Right kidney (tissue), 1 donor: ENCODE results near the gene ZIC5.

ENCODE experiments used
- DNase-seq: peaks from one replicate; pipeline ENCODE4 v3.0.0-alpha.2; 2016

ZIC5 gene

DNA sequence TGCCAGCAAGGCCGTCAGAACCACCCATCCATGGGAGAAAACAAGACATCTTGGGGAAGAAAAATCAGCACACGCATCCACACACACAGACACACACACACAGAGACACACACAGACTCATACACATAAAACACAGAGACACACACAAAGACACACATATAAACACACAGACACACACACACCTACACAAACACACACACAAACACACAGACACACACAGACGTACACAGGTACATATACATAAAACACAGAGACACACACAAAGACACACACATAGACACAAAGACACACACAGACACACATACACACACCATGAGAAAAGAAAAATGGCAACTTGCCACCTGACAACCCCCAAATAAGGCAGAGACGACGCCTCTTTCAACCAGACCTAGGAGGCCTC is 40.6 kb downstream of the ZIC5 start:
- no peak for DNase-seq

GRCh38 chr13:99929866-99930265 is 41.7 kb downstream of the ZIC5 start:
- no peak for DNase-seq

GRCh38 chr13:99926014-99926731 is 45.4 kb downstream of the ZIC5 start:
- peak; percentile 61 for DNase-seq

- DNase-seq: no peak
Observed at GRCh38 chr13:99923877-99924582, 47.5 kb downstream of the ZIC5 start.

DNA sequence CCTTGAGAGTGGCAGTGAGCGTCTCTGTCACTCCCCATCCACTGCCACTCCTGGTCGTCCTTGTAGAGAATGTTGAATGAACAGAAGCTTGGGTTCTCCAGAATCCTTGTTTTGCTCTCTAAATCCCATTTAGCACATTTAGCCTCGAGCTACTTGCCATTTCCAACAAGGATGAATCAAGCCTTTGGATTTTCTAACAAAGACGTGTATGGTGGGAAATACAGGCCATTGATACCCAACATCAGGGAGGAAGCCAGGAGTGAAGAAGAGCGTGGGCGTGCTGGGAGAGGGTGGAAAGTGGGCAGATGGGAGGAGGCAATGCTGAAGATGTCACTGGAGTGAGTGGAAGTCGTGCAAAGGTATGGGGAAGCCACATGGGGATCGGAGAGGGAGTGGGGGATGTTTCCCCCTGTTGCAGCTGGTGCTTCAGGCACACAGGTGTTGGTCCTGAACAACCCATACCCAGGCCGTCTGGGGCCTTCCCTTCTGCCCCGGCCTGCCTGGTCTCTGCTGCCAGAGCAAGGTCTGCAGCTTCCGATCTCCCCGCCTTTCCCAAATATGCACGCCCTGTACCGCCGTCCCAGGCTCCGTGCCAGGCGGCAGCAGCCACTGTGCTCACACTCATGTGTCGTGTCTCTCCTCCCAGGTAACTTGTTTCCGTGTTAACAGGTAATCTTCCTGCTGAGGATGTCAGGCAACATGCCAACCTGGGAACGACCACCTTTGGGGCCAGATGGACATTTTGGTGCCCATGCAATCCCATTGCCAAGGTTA is 48.7 kb downstream of the ZIC5 start:
- no peak for DNase-seq

- no peak for DNase-seq
Observed at GRCh38 chr13:99919132-99919531, 52.4 kb downstream of the ZIC5 start.

DNA sequence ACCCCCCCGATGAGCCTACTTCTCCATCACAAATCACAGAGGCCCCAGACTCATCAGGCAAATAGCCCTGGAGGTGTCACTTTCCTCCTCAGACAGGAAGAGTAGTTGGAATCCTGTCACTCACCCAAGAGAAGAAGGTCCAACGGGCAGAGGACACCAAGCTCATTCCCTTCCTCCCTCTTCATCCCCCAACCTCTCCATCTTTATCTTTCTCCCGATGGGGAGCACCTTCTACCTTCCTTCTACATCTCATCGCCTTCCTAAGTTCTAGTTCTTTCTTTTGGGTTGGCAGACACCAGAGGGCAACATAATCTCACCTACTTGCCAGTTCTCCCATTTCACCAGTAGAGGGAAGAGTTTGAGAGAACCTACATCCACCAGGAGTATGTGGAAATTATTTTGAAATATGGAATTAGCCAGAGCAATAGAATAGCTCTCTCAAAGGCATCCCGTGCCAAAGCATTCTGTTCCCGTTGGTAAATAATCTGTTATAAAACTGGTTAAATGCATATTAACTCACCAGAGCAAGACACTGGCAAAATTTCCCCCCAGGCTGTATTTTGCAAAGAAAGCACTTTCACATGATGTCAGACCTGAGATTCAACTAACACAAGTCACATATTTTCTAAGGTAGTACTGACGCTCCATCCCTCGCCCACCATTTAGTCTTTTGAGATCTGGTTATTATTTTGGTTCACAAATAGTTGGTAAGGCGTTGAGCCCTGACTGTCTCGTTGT is 55.0 kb downstream of the ZIC5 start:
- peak; percentile 33 for DNase-seq

GRCh38 chr13:99913167-99913566 is 58.4 kb downstream of the ZIC5 start:
- DNase-seq: no peak
